Daoy (cell line): ENCODE measurements around the gene PPP1R13B. TPM values are rescaled to one million over a fixed set of nuclear protein-coding genes. Genes with fewer than 3 reads are reported as not detected.
A peak's percentile ranks its signal among the peaks of the same experiment; 100 is the strongest.

Source experiments
- DNase-seq: peaks from one replicate; pipeline ENCODE4 v3.0.0-alpha.2; 2015; ENCODE audit warnings: low read depth
- total RNA-seq: library from RNA; depleted of rRNA; stranded (reverse); fragments of >200 nt; shearing (Covaris generic); gene quantifications from 2 replicates; pipeline ENCODE4 v1.2.3, GENCODE V29; 2014

The PPP1R13B gene
- total RNA-seq, 1 experiment from 2014 or later: 7.1 TPM

GRCh38 chr14:103880348-103881267 is 33.2 kb upstream of the PPP1R13B start:
- DNase-seq: peak; percentile 81

GRCh38 chr14:103879570-103880347 is 32.4 kb upstream of the PPP1R13B start:
- DNase-seq: peak; percentile 54

GRCh38 chr14:103879118-103879569 is 31.8 kb upstream of the PPP1R13B start:
- DNase-seq: no peak

GRCh38 chr14:103878180-103878579 is 30.8 kb upstream of the PPP1R13B start:
- no peak for DNase-seq

GRCh38 chr14:103875010-103875409 is 27.6 kb upstream of the PPP1R13B start:
- no peak for DNase-seq

- DNase-seq: no peak
Observed at GRCh38 chr14:103872481-103873113, 25.2 kb upstream of the PPP1R13B start.

GRCh38 chr14:103871596-103872480 is 24.5 kb upstream of the PPP1R13B start:
- no peak for DNase-seq

- no peak for DNase-seq
Observed at GRCh38 chr14:103870891-103871595, 23.7 kb upstream of the PPP1R13B start.

- no peak for DNase-seq
Observed at GRCh38 chr14:103870144-103870876, 22.9 kb upstream of the PPP1R13B start.

GRCh38 chr14:103869406-103870143 is 22.2 kb upstream of the PPP1R13B start:
- no peak for DNase-seq

- no peak for DNase-seq
Observed at GRCh38 chr14:103868242-103868897, 21.0 kb upstream of the PPP1R13B start.

GRCh38 chr14:103867523-103867953 is 20.2 kb upstream of the PPP1R13B start:
- DNase-seq: peak; percentile 51

- no peak for DNase-seq
Observed at GRCh38 chr14:103867020-103867419, 19.6 kb upstream of the PPP1R13B start.

GRCh38 chr14:103863245-103863644 is 15.9 kb upstream of the PPP1R13B start:
- DNase-seq: no peak

- peak; percentile 59 for DNase-seq
Observed at GRCh38 chr14:103862393-103862782, 15.0 kb upstream of the PPP1R13B start.

- no peak for DNase-seq
Observed at GRCh38 chr14:103861413-103862392, 14.3 kb upstream of the PPP1R13B start.
